ENCODE measurements around the gene KCNG2.

Gene KCNG2

DNA sequence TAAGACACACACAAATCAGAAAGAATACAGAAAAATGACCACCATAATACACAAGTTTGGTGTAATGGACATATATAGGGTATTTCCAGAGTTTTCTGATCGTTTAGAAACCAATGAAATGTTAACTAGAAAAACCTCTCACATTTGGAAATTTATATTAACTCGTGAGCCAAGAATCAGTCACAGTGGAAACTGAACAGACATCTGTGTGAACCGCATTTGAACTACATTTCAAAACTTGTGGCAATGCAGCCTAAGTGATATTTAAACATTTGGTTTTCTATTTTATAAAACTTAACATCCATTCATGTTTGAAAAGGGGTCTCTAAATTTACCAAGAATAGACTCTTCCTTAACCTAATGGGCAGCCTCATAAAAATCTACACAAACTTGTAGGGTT lies 29.0 kb upstream of the KCNG2 start:
- no peak for DNase-seq (ENCODE audit: low read depth in 3 of 3)

DNA sequence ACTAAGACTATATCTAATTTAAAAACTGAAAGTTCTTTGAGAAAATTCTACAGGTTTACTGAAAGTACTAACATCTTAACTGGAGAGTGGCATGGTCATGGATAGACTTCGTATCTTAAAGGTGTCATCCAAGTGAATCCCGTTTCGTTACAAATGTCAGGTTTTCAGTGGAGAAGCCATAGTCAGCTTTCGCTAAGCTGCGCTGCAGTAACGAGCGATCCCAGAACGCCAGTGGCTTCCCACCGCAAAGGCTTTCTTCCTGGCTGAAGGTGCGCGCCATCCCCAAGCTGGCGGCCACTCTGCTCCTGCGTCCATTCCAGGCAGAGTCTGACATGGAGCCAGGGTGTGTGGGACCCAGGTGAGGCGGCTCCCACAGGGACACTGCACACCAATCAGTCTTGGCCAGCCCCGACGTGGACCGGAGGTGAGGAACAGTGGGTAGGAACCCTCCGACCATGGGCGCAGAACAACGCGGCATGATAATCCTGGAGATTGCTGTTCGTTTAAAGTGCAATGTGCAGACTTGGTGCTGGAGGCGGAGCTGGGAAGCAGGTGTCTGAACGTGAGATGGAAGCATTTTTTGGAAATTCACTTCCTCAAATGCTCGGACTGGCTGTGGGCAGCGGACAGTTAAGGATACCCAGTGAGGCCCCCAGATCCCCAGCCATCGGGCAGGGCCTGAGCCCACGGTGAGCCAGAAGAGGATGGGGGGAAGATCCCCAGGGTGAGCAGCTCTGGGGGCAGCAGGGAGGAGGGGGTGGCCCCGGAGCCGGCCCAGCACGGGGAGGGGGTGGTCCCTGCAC lies 27.8 kb upstream of the KCNG2 start:
- DNase-seq (ENCODE audit: low read depth in 3 of 3) = no peak

- DNase-seq (ENCODE audit: low read depth in 3 of 3) = no peak
Measured at GRCh38 chr18:79770501-79770815, 27.3 kb upstream of the KCNG2 start.

DNA sequence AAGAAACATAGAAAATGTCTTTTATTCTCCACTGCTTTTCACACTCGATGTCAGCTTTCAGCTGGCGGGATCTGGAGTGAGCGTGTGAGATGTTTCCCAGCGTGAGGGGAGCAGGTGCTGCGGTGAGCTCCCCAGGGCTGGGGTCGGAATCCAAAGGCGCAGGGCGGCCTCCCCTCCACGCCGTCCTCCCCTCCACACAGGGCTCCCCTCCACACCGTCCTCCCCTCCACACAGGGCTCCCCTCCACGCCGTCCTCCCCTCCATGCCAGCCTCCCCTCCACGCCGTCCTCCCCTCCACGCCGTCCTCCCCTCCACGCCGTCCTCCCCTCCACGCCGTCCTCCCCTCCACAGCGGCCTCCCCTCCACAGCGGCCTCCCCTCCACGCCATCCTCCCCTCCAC lies 26.9 kb upstream of the KCNG2 start:
- DNase-seq (ENCODE audit: low read depth in 3 of 3) = no peak

DNA sequence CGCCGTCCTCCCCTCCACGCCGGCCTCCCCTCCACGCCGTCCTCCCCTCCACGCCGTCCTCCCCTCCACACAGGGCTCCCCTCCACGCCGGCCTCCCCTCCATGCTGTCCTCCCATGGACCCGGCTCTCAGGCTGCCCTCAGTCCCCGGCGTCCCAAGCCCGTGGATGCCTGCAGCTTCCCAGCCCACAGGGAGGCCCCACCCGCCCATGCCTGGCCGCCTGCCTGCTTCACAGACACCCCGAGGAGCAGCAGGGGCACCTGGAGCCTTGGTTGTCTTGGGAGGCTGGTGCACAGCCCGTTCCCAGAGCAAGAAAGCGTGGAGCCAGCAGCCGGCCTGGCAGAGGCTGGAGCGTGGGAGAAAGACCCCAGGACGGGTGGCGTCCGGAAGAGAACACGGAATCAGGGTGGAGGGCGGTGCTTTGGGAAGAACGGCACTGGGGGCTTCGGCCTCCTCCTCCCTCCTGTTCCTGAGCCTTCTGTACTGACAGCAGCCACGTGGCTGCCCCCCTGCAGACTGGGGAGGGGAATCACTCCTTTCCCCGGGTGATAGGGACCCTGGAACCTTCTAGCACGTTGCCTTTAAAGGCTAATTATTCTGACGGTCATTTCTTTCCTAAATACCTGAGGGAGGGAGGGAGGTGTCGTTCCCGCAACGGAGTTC lies 26.2 kb upstream of the KCNG2 start:
- no peak for DNase-seq (ENCODE audit: low read depth in 3 of 3)

- no peak for DNase-seq (ENCODE audit: low read depth in 3 of 3)
Measured at GRCh38 chr18:79772108-79772864, 25.5 kb upstream of the KCNG2 start.

- no peak for DNase-seq (ENCODE audit: low read depth in 3 of 3)
Measured at GRCh38 chr18:79772865-79773696, 24.7 kb upstream of the KCNG2 start.

GRCh38 chr18:79774111-79774510 lies 23.6 kb upstream of the KCNG2 start:
- no peak for DNase-seq (ENCODE audit: low read depth in 3 of 3)

DNA sequence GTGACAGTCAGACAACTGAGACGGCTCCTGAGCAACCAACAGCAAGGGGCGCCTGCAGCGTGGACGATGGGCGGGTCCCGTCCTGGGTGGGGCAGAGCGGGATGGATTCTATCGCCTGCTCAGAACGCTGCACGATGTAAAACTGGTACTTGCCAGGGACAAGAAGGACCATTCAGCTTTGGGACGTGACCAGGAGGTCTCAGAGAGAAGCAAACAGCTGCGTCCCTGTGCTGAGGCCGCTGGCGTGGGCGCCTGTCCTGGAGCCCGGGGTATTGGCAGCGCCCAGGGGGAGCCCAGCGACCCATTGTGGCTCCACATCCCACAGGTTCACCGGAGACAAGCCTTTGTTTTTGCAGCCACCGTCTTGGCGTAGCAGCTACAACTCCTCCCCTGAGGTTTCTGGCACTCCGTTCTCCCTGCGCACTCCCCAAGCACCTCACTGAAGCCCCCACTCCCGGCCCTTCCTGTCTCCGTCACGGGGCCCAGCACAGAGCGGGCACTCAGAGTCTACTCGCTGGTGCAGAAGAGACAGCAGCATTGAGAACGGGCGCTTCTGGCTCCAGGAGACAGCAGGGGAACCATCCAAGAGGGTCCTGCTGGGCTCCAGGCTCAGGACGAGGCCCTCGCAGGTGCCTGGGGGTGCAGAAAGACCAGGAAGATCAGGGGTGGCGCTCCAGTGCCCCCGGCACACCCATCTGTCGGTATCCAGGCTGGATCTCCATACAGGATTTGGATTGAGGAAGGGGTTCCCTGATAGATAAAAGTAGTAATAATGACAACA lies 22.1 kb upstream of the KCNG2 start:
- no peak for DNase-seq (ENCODE audit: low read depth in 3 of 3)

DNA sequence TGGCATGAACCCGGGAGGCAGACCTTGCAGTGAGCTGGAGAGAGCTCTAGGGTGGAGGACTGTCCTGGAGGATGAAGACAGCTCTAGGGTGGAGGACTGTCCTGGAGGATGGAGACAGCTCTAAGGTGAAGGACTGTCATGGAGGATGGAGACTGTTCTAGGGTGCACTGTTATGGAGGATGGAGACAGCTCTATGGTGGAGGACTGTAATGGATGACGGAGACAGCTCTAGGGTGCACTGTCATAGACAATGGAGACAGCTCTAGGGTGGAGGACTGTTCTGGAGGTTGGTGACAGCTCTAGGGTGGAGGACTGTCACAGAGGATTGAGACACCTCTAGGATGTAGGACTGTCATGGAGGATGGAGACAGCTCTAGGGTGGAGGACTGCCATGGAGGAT lies 21.1 kb upstream of the KCNG2 start:
- no peak for DNase-seq (ENCODE audit: low read depth in 3 of 3)

GRCh38 chr18:79778291-79778791 lies 19.4 kb upstream of the KCNG2 start:
- DNase-seq (ENCODE audit: low read depth in 3 of 3) = no peak

- no peak for DNase-seq (ENCODE audit: low read depth in 3 of 3)
Measured at GRCh38 chr18:79779021-79779699, 18.6 kb upstream of the KCNG2 start.

- DNase-seq (ENCODE audit: low read depth in 3 of 3) = no peak
Measured at GRCh38 chr18:79779700-79780190, 18.0 kb upstream of the KCNG2 start.

- no peak for DNase-seq (ENCODE audit: low read depth in 3 of 3)
Measured at GRCh38 chr18:79780547-79780946, 17.2 kb upstream of the KCNG2 start.

DNA sequence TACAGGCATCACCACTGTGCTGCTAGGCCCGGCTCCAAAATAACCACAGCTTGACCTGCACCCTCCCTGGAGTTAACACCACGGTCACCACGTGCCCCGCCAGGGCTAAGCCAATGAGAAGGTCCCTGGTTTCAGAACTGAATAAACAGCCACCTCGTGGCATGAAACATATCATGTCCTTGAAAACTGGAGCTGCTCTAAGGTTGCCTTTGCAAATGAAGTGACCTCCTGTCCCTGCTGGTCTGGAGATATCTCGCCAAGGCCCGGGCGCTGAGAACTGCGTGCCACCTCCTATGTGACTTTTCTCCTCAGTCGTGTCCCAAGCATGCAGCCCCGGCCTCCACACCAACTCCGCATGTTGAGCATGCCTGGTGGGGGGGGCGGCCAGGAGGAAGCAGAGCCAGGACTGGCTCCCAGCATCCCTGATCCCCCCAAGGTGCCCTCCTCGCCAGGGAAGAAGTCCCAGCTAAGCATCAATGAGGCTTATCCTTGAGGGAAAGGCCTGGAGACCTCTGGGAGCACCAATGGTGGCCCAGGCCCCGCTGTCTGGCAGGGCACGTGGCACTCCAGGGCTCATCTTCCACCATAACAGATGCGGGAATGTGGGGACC lies 16.3 kb upstream of the KCNG2 start:
- no peak for DNase-seq (ENCODE audit: low read depth in 3 of 3)

GRCh38 chr18:79782566-79783308 lies 15.0 kb upstream of the KCNG2 start:
- no peak for DNase-seq (ENCODE audit: low read depth in 3 of 3)

GRCh38 chr18:79784071-79784913 lies 13.4 kb upstream of the KCNG2 start:
- no peak for DNase-seq (ENCODE audit: low read depth in 3 of 3)
